Activated gamma-delta T cell (primary cell): Measurements from ENCODE around the gene ART3.

Experiments used
- DNase-seq: peaks from one replicate; lab custom pipeline; 2025; lab: John Stamatoyannopoulos, UW

ART3 gene

DNA sequence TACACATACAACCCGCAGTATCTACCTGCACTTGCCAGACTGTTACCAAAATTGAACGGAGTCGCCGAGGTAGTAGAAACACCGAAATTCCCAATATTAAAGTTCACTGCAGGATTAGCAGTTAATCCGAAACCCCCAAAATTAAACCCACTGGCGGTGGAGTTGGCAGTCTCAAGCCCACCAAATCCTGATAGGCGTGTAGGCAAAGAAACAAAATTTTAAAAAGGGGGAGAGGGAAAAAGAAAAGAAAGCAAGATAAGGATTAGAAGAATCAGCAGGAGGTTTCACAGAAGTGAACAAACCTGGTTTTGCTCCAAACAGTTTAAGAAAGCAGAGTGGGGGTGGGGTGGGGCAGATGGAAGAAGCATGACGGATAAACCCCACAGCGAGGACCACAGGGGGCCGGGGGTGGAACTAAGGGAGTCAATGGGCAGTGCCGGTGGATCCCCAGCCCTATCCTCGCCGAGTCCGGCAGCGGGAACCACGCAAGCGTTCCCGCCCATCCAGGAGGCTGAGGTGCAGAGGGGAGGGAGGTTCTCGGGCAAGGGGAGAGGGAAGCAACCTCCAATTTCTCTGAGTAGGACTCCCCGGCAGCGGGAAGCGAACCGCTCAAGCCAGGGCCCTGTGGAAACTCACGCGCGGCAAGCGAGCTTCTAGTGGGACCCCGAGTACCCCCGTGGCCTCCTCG is 73.1 kb downstream of the ART3 start:
- DNase-seq = no peak

DNA sequence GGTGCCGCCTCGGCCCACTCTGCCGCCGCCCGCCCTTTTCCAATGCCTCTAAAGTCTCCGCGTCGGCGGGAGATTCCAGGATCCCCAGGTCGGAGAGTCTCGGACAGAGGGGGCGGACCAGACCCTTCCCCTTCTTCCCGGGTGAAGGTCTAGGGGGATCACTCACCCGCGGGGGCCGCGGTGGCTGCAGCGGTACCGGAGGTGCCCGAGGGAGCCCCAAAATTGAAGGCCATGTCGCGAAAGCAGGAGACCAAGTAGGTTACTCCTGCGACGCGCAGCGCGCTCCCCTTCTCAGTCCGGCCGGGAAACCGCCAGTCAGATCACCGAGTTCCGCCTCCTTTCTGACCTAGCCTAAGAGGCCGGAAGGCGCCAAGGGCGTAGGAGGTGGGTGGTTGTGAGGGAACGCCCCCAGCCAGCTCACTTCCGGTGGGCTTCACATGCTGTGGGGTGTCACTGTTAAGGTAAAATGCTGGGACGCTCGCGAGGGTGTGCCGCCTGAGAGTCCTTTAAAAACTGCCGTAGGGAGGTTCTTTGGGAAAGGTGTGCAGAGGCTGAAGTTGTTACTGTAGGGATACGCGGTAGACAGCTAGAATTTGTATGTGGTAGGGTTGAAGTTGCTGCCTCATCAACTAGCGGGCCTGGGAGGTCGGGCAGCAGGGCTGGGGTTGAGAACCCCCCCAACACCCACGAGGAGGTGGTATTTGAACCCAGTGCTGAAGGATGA is 73.8 kb downstream of the ART3 start, which contains the start of gene NUP54:
NUP54 (minus strand) TSS at position 256 of the 724 bp plus-strand sequence; CDS start at position 233, 23 bp downstream.
- DNase-seq = peak; percentile 78

DNA sequence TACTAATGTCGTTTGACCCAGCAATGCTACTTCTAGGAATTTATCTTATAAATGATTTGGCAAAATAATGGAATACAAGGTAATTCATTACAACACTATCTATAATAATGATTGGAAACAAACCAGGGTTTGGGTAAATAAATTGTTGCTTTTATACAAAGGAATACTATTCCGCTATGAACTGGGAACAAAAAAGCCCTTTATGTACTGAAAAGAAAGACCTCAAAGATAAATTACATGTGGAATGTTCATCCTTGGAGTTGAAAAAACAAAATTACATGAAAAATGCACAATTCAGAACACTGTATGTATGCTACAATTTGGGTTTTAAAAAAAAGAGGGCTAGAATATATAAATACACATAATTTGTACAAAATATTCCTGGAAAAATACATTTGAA is 78.8 kb downstream of the ART3 start:
- DNase-seq = no peak

DNA sequence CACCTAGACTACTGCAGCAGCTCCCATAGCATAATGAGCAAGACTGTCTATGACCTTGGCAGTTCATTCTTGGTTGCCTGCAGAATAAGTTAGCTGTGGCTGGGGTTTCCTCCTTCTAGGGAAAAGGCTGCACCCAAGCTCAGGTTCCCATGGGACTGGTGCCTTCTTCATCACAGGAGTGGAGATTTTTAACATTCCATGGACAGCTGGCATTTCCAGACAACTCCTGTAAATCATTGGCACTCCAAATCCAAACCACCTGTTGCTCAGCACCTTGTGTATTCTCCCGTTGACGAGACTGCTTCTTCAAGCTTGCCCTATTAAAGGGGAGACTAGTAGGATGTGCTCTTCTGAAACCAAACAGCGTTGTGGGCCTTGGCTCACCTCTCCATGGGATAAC is 81.5 kb downstream of the ART3 start:
- DNase-seq = no peak

- no peak for DNase-seq
Measured at GRCh38 chr4:76156635-76157034, 82.1 kb downstream of the ART3 start.

DNA sequence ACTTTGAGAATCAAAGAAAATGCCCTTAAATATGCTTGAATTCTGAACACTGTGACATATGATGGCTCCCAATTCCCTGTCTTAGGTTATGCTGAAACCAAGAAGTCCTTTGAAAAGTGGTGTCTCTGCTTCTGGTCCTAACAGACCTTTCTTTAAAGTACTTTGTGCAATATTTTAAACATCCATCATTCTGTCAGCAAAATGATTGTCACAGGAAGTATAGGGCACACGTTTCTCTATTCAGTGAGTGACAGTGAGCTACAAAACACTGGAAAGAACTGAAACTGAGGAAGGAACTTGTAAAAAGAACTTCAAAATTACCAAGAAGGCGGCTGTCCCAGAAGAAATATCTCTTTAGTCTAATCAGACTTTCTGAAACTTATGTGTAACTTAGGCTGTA is 85.8 kb downstream of the ART3 start:
- no peak for DNase-seq
